Endothelial cell of umbilical vein (primary cell): ENCODE measurements around the gene TEX35. TPM values are rescaled to one million over a fixed set of nuclear protein-coding genes. Genes with fewer than 3 reads are reported as not detected.

ENCODE experiments used
- BruUV-seq: library from RNA; stranded (reverse); fragments of 400-500 nt; replicated peaks from 2 replicates; lab custom pipeline; 2021; lab: Mats Ljungman, UMichigan
- CTCF ChIA-PET: fragments of 300-600, 350-600 bp; sonication (Branson Sonifier 250); formaldehyde crosslinking; loops from one replicate; lab custom pipeline; 2021; ENCODE audit warnings: antibody characterized with exemption, inconsistent platforms; lab: Charles Lee
- POLR2A ChIA-PET: fragments of 300-600, 350-600 bp; sonication (Branson Sonifier 250); formaldehyde crosslinking; loops from one replicate; lab custom pipeline; 2021; ENCODE audit warnings: antibody characterized with exemption, inconsistent platforms; lab: Charles Lee
- DNase-seq: peaks from one replicate; pipeline ENCODE4 v3.0.0-alpha.2; 2011; ENCODE audit warnings: low read depth, low spot score
- FAIRE-seq: peaks from 2 replicates; lab custom pipeline; 2011; peaks lifted over from hg19 to GRCh38; lab: Jason Lieb, UNC
- H2AFZ ChIP-seq: 2 replicates; pipeline ENCODE4 v1.6.0; 2012; ENCODE audit warnings: low read depth, low read length, control low read depth, inconsistent platforms
- H3K27ac ChIP-seq: 2 replicates; pipeline ENCODE4 v1.5.1; 2011; ENCODE audit warnings: low read depth, mild to moderate bottlenecking, control low read depth, low read length, moderate library complexity; ENCODE audit not compliant: insufficient read depth
- H3K27me3 ChIP-seq, 2 experiments: 2 replicates each; pipeline versions ENCODE4 v1.6.0 to v1.6.1; 2011; ENCODE audit warnings: low read length in 2 of 2, mixed read lengths in 1 of 2; ENCODE audit not compliant: control insufficient read depth in 2 of 2, insufficient read depth in 2 of 2
- H3K36me3 ChIP-seq, 2 experiments: 2 replicates in 1 of 2; 3 replicates in 1 of 2; pipeline ENCODE4 v1.5.1; 2011; ENCODE audit warnings: low read length in 2 of 2, mild to moderate bottlenecking in 1 of 2, moderate library complexity in 1 of 2; ENCODE audit not compliant: control insufficient read depth in 2 of 2, insufficient read depth in 2 of 2; ENCODE audit errors: extremely low read depth in 1 of 2
- H3K4me1 ChIP-seq: 3 replicates; pipeline ENCODE4 v1.5.1; 2011; ENCODE audit warnings: mild to moderate bottlenecking, low read length; ENCODE audit not compliant: control insufficient read depth, insufficient read depth; ENCODE audit errors: extremely low read depth
- H3K4me2 ChIP-seq: 2 replicates; pipeline ENCODE4 v1.6.1; 2011; ENCODE audit warnings: low read length, control low read depth, mixed read lengths; ENCODE audit not compliant: insufficient read depth
- H3K4me3 ChIP-seq, 3 experiments: fragments of 200-600 bp in 1 of 3; sonication (generic), shearing (Covaris generic) in 1 of 3; replicated peaks in 1 of 3; 2 replicates each; pipeline ENCODE4 v1.5.1; 2011 to 2016; ENCODE audit warnings: control low read depth in 3 of 3, low read length in 3 of 3, mild to moderate bottlenecking in 2 of 3, inconsistent platforms in 1 of 3, low read depth in 1 of 3, moderate library complexity in 1 of 3; ENCODE audit not compliant: insufficient read depth in 1 of 3
- H3K79me2 ChIP-seq: 2 replicates; pipeline ENCODE4 v1.6.0; 2012; ENCODE audit warnings: low read length, inconsistent platforms; ENCODE audit not compliant: control insufficient read depth, insufficient read depth
- H3K9ac ChIP-seq: replicated peaks from 2 replicates; pipeline ENCODE3; 2011; ENCODE audit warnings: low read length, control low read depth; ENCODE audit not compliant: insufficient read depth; ENCODE audit errors: extremely low read depth
- H3K9me1 ChIP-seq: replicated peaks from 3 replicates; pipeline ENCODE4 v1.6.0; 2011; ENCODE audit warnings: mild to moderate bottlenecking, low read length; ENCODE audit not compliant: control insufficient read depth, insufficient read depth; ENCODE audit errors: extremely low read depth
- H3K9me3 ChIP-seq: replicated peaks from 2 replicates; pipeline ENCODE4 v1.5.1; 2012; ENCODE audit warnings: low read length, inconsistent platforms; ENCODE audit not compliant: control insufficient read depth, insufficient read depth
- H4K20me1 ChIP-seq: replicated peaks from 2 replicates; pipeline ENCODE3; 2011; ENCODE audit warnings: mild to moderate bottlenecking, low read length; ENCODE audit not compliant: control insufficient read depth, insufficient read depth; ENCODE audit errors: extremely low read depth
- FOS ChIP-seq: IDR thresholded peaks from 2 replicates; pipeline ENCODE4 v1.6.1; 2011; ENCODE audit warnings: mild to moderate bottlenecking, low read length, moderate library complexity, borderline replicate concordance; ENCODE audit not compliant: insufficient read depth
- GATA2 ChIP-seq: IDR thresholded peaks from 2 replicates; pipeline ENCODE4 v1.7.0; 2011; ENCODE audit warnings: low read depth, mild to moderate bottlenecking, moderate library complexity, mixed read lengths, low read length; ENCODE audit not compliant: insufficient read length, insufficient read depth
- JUN ChIP-seq: IDR thresholded peaks from 2 replicates; pipeline ENCODE4 v1.6.1; 2011; ENCODE audit warnings: borderline replicate concordance, low read depth; ENCODE audit not compliant: insufficient read length, insufficient read depth
- MYC ChIP-seq: IDR thresholded peaks from one replicate; pipeline ENCODE4 v1.6.1; 2011; ENCODE audit warnings: mild to moderate bottlenecking, low read depth, low read length
- POLR2A ChIP-seq: IDR thresholded peaks from 2 replicates; pipeline ENCODE4 v1.6.1; 2012; ENCODE audit warnings: low read depth, mild to moderate bottlenecking, control low read depth, low read length
- POLR2AphosphoS5 ChIP-seq: IDR thresholded peaks from 2 replicates; pipeline ENCODE4 v1.6.1; 2012; ENCODE audit warnings: low read depth, mild to moderate bottlenecking, control low read depth, low read length, moderate library complexity; ENCODE audit not compliant: insufficient read depth
- dilution Hi-C: fragments of 300-500 bp; cut with MboI; formaldehyde crosslinking; loops from one replicate; pipeline ENCODE4 v1.15.0; 2019; ENCODE audit warnings: low sequenced_read_pairs; ENCODE audit not compliant: extremely low pct_ligation_motif_present
- intact Hi-C: fragments of 100-400 bp; cut with micrococcal nuclease; formaldehyde crosslinking; loops from one replicate; pipeline ENCODE4 v1.10.0; 2022
- polyA plus RNA-seq, 4 experiments: library from polyadenylated mRNA; depleted of rRNA in 3 of 4; stranded (reverse) in 3 of 4; unstranded in 1 of 4; fragments of >200 nt; gene quantifications; 2 replicates each; pipeline versions ENCODE4 v1.2.1 to v1.2.3, GENCODE V29; 2011 to 2012; ENCODE audit warnings: missing spikeins in 1 of 4
- total RNA-seq: library from RNA; stranded (reverse); gene quantifications from 2 replicates; pipeline ENCODE4 v1.2.3, GENCODE V29; 2021
- TF ChIP-seq, protein P1 (sequence below): IDR thresholded peaks from 2 replicates; pipeline ENCODE4 v1.6.1; 2011; ENCODE audit not compliant: insufficient read depth, insufficient read length

Gene TEX35
- total and polyA plus RNA-seq, 2 donors (not counting 3 experiments of a cell fraction or from before 2014, with no cell fraction given), result not detected

DNA sequence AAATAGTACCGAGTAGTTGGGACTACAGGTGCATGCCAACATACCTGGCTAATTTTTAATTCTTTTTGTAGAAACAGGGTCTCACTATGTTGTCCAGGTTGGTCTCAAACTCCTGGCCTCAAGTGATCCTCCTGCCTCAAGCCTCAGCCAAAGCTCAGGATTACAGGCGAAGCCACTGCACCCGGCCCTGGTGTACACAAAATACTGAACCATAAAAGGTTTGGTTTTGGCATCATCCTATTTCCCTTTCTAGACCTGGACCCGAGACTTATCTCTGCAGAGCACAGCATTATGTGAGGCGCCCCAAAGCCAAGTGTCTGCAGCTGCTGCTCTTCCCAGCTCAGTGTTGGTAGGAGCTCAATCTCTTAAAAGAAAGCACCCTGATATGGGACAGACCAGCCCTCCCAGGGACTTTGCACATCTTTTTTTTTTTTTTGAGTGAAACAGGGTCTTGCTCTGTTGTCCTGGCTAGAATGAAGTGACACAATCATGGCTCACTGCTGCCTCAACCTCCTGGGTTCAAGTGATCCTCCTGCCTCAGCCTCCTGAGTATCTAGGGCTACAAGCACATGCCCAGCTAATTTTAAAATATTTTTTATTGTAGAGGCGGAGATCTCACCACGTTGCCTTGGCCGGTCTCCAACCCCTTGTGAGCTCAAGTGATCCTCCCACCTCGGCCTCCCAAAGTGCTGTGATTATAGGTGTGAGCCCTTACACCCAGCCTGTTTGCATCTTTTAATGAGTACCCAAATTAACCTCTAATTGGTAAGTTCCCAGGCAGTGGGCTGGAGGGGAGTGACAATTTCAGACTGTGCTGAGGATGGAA lies 20.4 kb downstream of the TEX35 start:
- FAIRE-seq, result no peak
- dilution Hi-C loops (no loop called here), intact Hi-C loops (loop anchor here (2.0 to 5.0 kb wide), 3 partner anchors 219 to 549 kb away; partner anchors contain the start of gene TOR3A)
- TF ChIP-seq JUN, result no peak
- no peak for TF ChIP-seq MYC
- no peak for TF ChIP-seq POLR2A
- TF ChIP-seq FOS, result no peak
- TF ChIP-seq, protein P1, sequence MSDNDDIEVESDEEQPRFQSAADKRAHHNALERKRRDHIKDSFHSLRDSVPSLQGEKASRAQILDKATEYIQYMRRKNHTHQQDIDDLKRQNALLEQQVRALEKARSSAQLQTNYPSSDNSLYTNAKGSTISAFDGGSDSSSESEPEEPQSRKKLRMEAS, result no peak
- TF ChIP-seq POLR2AphosphoS5, result no peak
- no peak for TF ChIP-seq GATA2
- no peak overlapping the region for H3K9ac ChIP-seq
- no peak overlapping the region for H2AFZ ChIP-seq
- ChIA-PET POLR2A (interaction anchor here (0.7 kb wide), 1 partner anchor 221 kb away, joined by 4 read pairs; no protein-coding TSS in a partner anchor), CTCF (interaction anchor here (0.5 to 14.6 kb wide), 15 partner anchors 8 to 484 kb away, joined by 3 to 349 read pairs (median 7); no protein-coding TSS in a partner anchor)
- no peaks in the 10 kb centered on the region for H3K36me3 ChIP-seq
- no TSS peak for BruUV-seq
- no peaks in the 10 kb centered on the region for H3K9me3 ChIP-seq
- H3K9me1 ChIP-seq, result no peaks in the 10 kb centered on the region
- H3K79me2 ChIP-seq, result no peaks in the 10 kb centered on the region
- H3K27ac ChIP-seq, result no peak overlapping the region
- H3K4me1 ChIP-seq, result no peaks in the 10 kb centered on the region
- no peaks in the 10 kb centered on the region for H4K20me1 ChIP-seq
- H3K27me3 ChIP-seq, result no peaks in the 10 kb centered on the region
- H3K4me3 ChIP-seq, result no peak overlapping the region
- DNase-seq, result no peak
- no peak overlapping the region for H3K4me2 ChIP-seq
